Gastroesophageal sphincter (tissue), 4 donors: ENCODE data around the gene MON1B. TPM values are rescaled to one million over a fixed set of nuclear protein-coding genes. Genes with fewer than 3 reads are reported as not detected.
A peak's percentile ranks its signal among the peaks of the same experiment; 100 is the strongest.
"Not testable (repeated sequence)": the region's sequence is repeated elsewhere in the genome, so short reads cannot be mapped to it uniquely, and the experiment has no call there.

Experiments
- ATAC-seq: fragments of 150-250 bp; one replicate; pipeline ENCODE4 v1.9.1; 2016; ENCODE audit warnings: mild to moderate bottlenecking, moderate library complexity
- H3K27ac ChIP-seq, 4 donors: fragments of 200-600 bp; sonication (generic) in 3 of 4; 1 replicate in 3 of 4; 2 replicates in 1 of 4; pipeline ENCODE4 v1.5.1; 2016 to 2019
- H3K27me3 ChIP-seq: fragments of 200-600 bp; sonication (generic); one replicate; pipeline ENCODE4 v1.5.1; 2019
- H3K36me3 ChIP-seq, 2 donors: fragments of 200-600 bp; sonication (generic); one replicate each; pipeline ENCODE4 v1.5.1; 2019; ENCODE audit warnings: control low read depth in 1 of 2
- H3K4me1 ChIP-seq, 3 donors: fragments of 200-600 bp; sonication (generic); 1 replicate in 2 of 3; 2 replicates in 1 of 3; pipeline ENCODE4 v1.5.1; 2016 to 2019; ENCODE audit warnings: control low read depth in 2 of 3
- H3K4me3 ChIP-seq, 2 donors: fragments of 200-600 bp; sonication (generic); one replicate each; pipeline ENCODE4 v1.5.1; 2019; ENCODE audit warnings: mild to moderate bottlenecking in 1 of 2, moderate library complexity in 1 of 2
- H3K9me3 ChIP-seq, 3 donors: fragments of 200-600 bp; sonication (generic); one replicate each; pipeline ENCODE4 v1.5.1; 2017 to 2019; ENCODE audit warnings: control low read depth in 2 of 3
- CTCF ChIP-seq, 4 experiments: fragments of 200-600 bp in 2 of 4; fragments of 450-650 bp in 2 of 4; sonication (generic) in 1 of 4; IDR thresholded peaks; one replicate each; pipeline ENCODE4 v1.5.1; 2017 to 2019; ENCODE audit warnings: antibody characterized with exemption in 4 of 4, mild to moderate bottlenecking in 2 of 4, moderate library complexity in 2 of 4
- EP300 ChIP-seq: sonication (generic); formaldehyde crosslinking; IDR thresholded peaks from one replicate; pipeline ENCODE4 v1.6.1; 2017; ENCODE audit warnings: antibody characterized with exemption, mild to moderate bottlenecking
- POLR2A ChIP-seq, 2 donors: fragments of 450-650 bp; IDR thresholded peaks; one replicate each; pipeline ENCODE4 v1.6.1; 2017; ENCODE audit warnings: antibody characterized with exemption in 2 of 2, mild to moderate bottlenecking in 2 of 2, moderate library complexity in 1 of 2
- POLR2AphosphoS5 ChIP-seq: sonication (generic); formaldehyde crosslinking; IDR thresholded peaks from one replicate; pipeline ENCODE4 v1.6.1; 2017; ENCODE audit warnings: antibody characterized with exemption
- WGBS, 2 donors: methylation state at CpG; one replicate each; pipeline ENCODE4 v1.1.5; 2018; ENCODE audit warnings: low coverage in 1 of 2; 5-methylcytosine and 5-hydroxymethylcytosine counted together
- total RNA-seq, 4 donors: library from RNA; depleted of rRNA; stranded (reverse); fragments of >200 nt; gene quantifications; one replicate each; pipeline ENCODE4 v1.1.0, GENCODE V29; 2016

The MON1B gene
- total RNA-seq, 4 donors from 2014 or later, result 19.1 to 26.1 (median 23.3) TPM

GRCh38 chr16:77170805-77171204, 20.2 kb upstream of the MON1B start:
- ATAC-seq, result no peak
- H3K4me3 ChIP-seq, result no peak overlapping the region
- TF ChIP-seq POLR2AphosphoS5 (no peak), CTCF (IDR thresholded peaks at IDR 0.05) (no peak), EP300 (no peak), POLR2A (IDR thresholded peaks at IDR 0.05) (no peak)
- H3K9me3 ChIP-seq, result no peaks in the 10 kb centered on the region
- WGBS, 2 donors, result 47 to 49% methylated on average over 3 of the region's 4 CpGs
- H3K27ac ChIP-seq, result no peak overlapping the region
- H3K4me1 ChIP-seq, result no peaks in the 10 kb centered on the region
- H3K36me3 ChIP-seq, result no peaks in the 10 kb centered on the region
- peaks cover 44% of the 10 kb centered on the region for H3K27me3 ChIP-seq

- 51 to 52% methylated on average over 2 to 5 of the region's 5 CpGs for WGBS, 2 donors
- peak; percentile 60 for ATAC-seq
- H3K4me1 ChIP-seq, result no peaks in the 10 kb centered on the region
- no peaks in the 10 kb centered on the region for H3K36me3 ChIP-seq
- no peak overlapping the region for H3K27ac ChIP-seq
- TF ChIP-seq EP300 (no peak), CTCF (IDR thresholded peaks at IDR 0.05) (peak; percentile 71 to 76 (median 74)), POLR2A (IDR thresholded peaks at IDR 0.05) (no peak)
- H3K27me3 ChIP-seq, result peaks cover 41% of the 10 kb centered on the region
- no peaks in the 10 kb centered on the region for H3K9me3 ChIP-seq
- H3K4me3 ChIP-seq, result no peak overlapping the region
Measured at GRCh38 chr16:77171745-77172635, 19.0 kb upstream of the MON1B start.

GRCh38 chr16:77172951-77173350, 18.0 kb upstream of the MON1B start:
- Histone ChIP-seq H3K4me3 (no peak overlapping the region), H3K27me3 (peaks cover 35% of the 10 kb centered on the region), H3K27ac (no peak overlapping the region), H3K9me3 (no peaks in the 10 kb centered on the region), H3K4me1 (no peaks in the 10 kb centered on the region), H3K36me3 (no peaks in the 10 kb centered on the region)
- no peak for TF ChIP-seq POLR2AphosphoS5
- TF ChIP-seq CTCF (IDR thresholded peaks at IDR 0.05), result no peak
- no peak for TF ChIP-seq POLR2A (IDR thresholded peaks at IDR 0.05)
- no peak for TF ChIP-seq EP300
- no peak for ATAC-seq

GRCh38 chr16:77183137-77183536, 7.9 kb upstream of the MON1B start:
- Histone ChIP-seq H3K4me3 (no peak overlapping the region), H3K27me3 (peaks cover 5% of the 10 kb centered on the region), H3K4me1 (no peaks in the 10 kb centered on the region), H3K27ac (no peak overlapping the region), H3K9me3 (no peaks in the 10 kb centered on the region), H3K36me3 (no peaks in the 10 kb centered on the region)
- no peak for ATAC-seq
- WGBS, 2 donors, result 56 to 75% methylated on average over 1 of the region's 1 CpG
- TF ChIP-seq EP300, result no peak
- no peak for TF ChIP-seq POLR2A (IDR thresholded peaks at IDR 0.05)
- no peak for TF ChIP-seq POLR2AphosphoS5
- TF ChIP-seq CTCF (IDR thresholded peaks at IDR 0.05), result no peak

- H3K4me3 ChIP-seq, H3K27me3 ChIP-seq, ATAC-seq, H3K9me3 ChIP-seq, H3K27ac ChIP-seq, H3K36me3 ChIP-seq, H3K4me1 ChIP-seq: not testable (repeated sequence)
- WGBS, 2 donors, result 70% methylated on average over 1 of the region's 1 CpG; no CpG with 5 or more reads in 1 of the 2 donors
Measured at GRCh38 chr16:77186298-77186697, 4.7 kb upstream of the MON1B start.
